Testis (tissue), 3 donors: Measurements from ENCODE around the gene SLC9C1. TPM values are rescaled to one million over a fixed set of nuclear protein-coding genes. Genes with fewer than 3 reads are reported as not detected.

Experiments
- DNase-seq: peaks from one replicate; pipeline ENCODE4 v3.0.0-alpha.2; 2019
- H3K27ac ChIP-seq, 2 donors: fragments of 200-600 bp; sonication (generic); one replicate each; pipeline ENCODE4 v1.5.1; 2019
- H3K27me3 ChIP-seq: fragments of 200-600 bp; sonication (generic); one replicate; pipeline ENCODE4 v1.5.1; 2019
- H3K36me3 ChIP-seq: fragments of 200-600 bp; sonication (generic); one replicate; pipeline ENCODE4 v1.5.1; 2017; ENCODE audit warnings: low read depth; ENCODE audit errors: missing control alignments
- H3K4me1 ChIP-seq: fragments of 200-600 bp; sonication (generic); one replicate; pipeline ENCODE4 v1.5.1; 2019
- H3K4me3 ChIP-seq, 2 donors: fragments of 200-600 bp; sonication (generic); one replicate each; pipeline ENCODE4 v1.5.1; 2017 to 2019
- H3K9me3 ChIP-seq: fragments of 200-600 bp; sonication (generic); one replicate; pipeline ENCODE4 v1.5.1; 2017
- POLR2A ChIP-seq: fragments of 450-650 bp; IDR thresholded peaks from one replicate; pipeline ENCODE4 v1.6.1; 2017; ENCODE audit warnings: antibody characterized with exemption, mild to moderate bottlenecking, moderate library complexity
- WGBS, 2 donors: methylation state at CpG; one replicate each; pipeline ENCODE4 v1.1.5; 2018; 5-methylcytosine and 5-hydroxymethylcytosine counted together
- intact Hi-C: fragments of 100-400 bp; cut with DNase I; formaldehyde crosslinking; loops from one replicate; pipeline ENCODE4 v1.15.1; 2023; ENCODE audit warnings: low total_unique reads
- polyA plus RNA-seq: library from polyadenylated mRNA; stranded (reverse); fragments of 350-450 nt; fragmentation: Illumina TruSeq; extraction: RNeasy Lipid Tissue Mini Kit (QIAGEN cat#74804); gene quantifications from one replicate; pipeline ENCODE4 v1.2.3, GENCODE V29; 2014; ENCODE audit warnings: low read depth, low replicate concordance; ENCODE audit not compliant: insufficient read depth
- total RNA-seq, 2 donors: library from RNA; depleted of rRNA; stranded (reverse); fragments of >200 nt; gene quantifications; one replicate each; pipeline ENCODE4 v1.2.3, GENCODE V29; 2016
- TF ChIP-seq, protein P1 (sequence below), 3 experiments: fragments of 450-650 bp in 2 of 3; fragments of 200-600 bp in 1 of 3; sonication (generic) in 1 of 3; IDR thresholded peaks; one replicate each; pipeline ENCODE4 v1.5.1; 2016 to 2019; ENCODE audit warnings: antibody characterized with exemption in 3 of 3, mild to moderate bottlenecking in 2 of 3, moderate library complexity in 1 of 3

Gene SLC9C1
- total and polyA plus RNA-seq, 3 donors from 2014 or later = 3.0 to 20.0 (median 9.8) TPM

DNA sequence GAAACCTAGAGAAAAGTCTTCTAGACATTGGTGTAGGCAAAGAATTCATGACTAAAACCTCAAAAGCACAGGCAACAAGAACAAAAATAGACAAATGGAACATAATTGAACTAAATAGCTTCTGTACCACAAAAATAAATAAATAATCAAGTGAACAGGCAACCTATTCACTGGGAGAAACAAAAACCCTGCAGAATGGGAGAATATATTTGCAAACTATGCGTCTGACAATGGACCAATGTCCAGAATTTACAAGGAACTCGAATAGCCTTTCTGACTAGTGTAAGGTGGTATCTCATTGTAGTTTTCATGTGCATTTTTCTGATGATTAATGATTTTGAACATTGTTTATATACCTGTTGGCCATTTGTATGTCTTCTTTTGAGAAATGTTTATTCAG is 124.0 kb downstream of the SLC9C1 start:
- Histone ChIP-seq H3K9me3 (no peaks in the 10 kb centered on the region), H3K36me3 (no peaks in the 10 kb centered on the region), H3K27ac (no peak overlapping the region), H3K4me1 (no peaks in the 10 kb centered on the region), H3K4me3 (no peak overlapping the region), H3K27me3 (no peaks in the 10 kb centered on the region)
- 87 to 90% methylated on average over 2 of the region's 2 CpGs for WGBS, 2 donors
- intact Hi-C loops = no loop called here
- DNase-seq = no peak
- no peak for TF ChIP-seq POLR2A
- TF ChIP-seq, protein P1, sequence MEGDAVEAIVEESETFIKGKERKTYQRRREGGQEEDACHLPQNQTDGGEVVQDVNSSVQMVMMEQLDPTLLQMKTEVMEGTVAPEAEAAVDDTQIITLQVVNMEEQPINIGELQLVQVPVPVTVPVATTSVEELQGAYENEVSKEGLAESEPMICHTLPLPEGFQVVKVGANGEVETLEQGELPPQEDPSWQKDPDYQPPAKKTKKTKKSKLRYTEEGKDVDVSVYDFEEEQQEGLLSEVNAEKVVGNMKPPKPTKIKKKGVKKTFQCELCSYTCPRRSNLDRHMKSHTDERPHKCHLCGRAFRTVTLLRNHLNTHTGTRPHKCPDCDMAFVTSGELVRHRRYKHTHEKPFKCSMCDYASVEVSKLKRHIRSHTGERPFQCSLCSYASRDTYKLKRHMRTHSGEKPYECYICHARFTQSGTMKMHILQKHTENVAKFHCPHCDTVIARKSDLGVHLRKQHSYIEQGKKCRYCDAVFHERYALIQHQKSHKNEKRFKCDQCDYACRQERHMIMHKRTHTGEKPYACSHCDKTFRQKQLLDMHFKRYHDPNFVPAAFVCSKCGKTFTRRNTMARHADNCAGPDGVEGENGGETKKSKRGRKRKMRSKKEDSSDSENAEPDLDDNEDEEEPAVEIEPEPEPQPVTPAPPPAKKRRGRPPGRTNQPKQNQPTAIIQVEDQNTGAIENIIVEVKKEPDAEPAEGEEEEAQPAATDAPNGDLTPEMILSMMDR (IDR thresholded peaks at IDR 0.05) = no peak

GRCh38 chr3:112167758-112168157 is 126.3 kb downstream of the SLC9C1 start:
- H3K9me3 ChIP-seq = no peaks in the 10 kb centered on the region
- H3K27ac ChIP-seq = no peak overlapping the region
- H3K36me3 ChIP-seq = no peaks in the 10 kb centered on the region
- intact Hi-C loops = no loop called here
- no peaks in the 10 kb centered on the region for H3K4me1 ChIP-seq
- H3K27me3 ChIP-seq = no peaks in the 10 kb centered on the region
- WGBS, 2 donors = 55 to 63% methylated on average over 2 of the region's 2 CpGs
- no peak for TF ChIP-seq POLR2A
- TF ChIP-seq, protein P1 (IDR thresholded peaks at IDR 0.05) = no peak
- no peak overlapping the region for H3K4me3 ChIP-seq
- no peak for DNase-seq

GRCh38 chr3:112149136-112149535 is 144.9 kb downstream of the SLC9C1 start:
- no peaks in the 10 kb centered on the region for H3K4me1 ChIP-seq
- WGBS, 2 donors = 91 to 100% methylated on average over 1 of the region's 1 CpG
- intact Hi-C loops = no loop called here

GRCh38 chr3:112143689-112144088 is 150.3 kb downstream of the SLC9C1 start:
- no peak for DNase-seq
- Histone ChIP-seq H3K36me3 (no peaks in the 10 kb centered on the region), H3K27me3 (no peaks in the 10 kb centered on the region), H3K4me3 (no peak overlapping the region), H3K27ac (no peak overlapping the region), H3K4me1 (no peaks in the 10 kb centered on the region), H3K9me3 (no peaks in the 10 kb centered on the region)
- WGBS, 2 donors = 38 to 47% methylated on average over 1 of the region's 1 CpG
- TF ChIP-seq, protein P1 (IDR thresholded peaks at IDR 0.05) = no peak
- no peak for TF ChIP-seq POLR2A
- intact Hi-C loops = no loop called here

More at GRCh38 chr3:112149136-112149535, 144.9 kb downstream of the SLC9C1 start:
- Histone ChIP-seq H3K4me3 (no peak overlapping the region), H3K27ac (no peak overlapping the region), H3K36me3 (no peaks in the 10 kb centered on the region), H3K9me3 (no peaks in the 10 kb centered on the region), H3K27me3 (no peaks in the 10 kb centered on the region)
- DNase-seq = no peak
- no peak for TF ChIP-seq POLR2A
- TF ChIP-seq, protein P1 (IDR thresholded peaks at IDR 0.05) = no peak

- 79 to 89% methylated on average over 1 of the region's 1 CpG for WGBS, 2 donors
- Histone ChIP-seq H3K27me3 (no peaks in the 10 kb centered on the region), H3K9me3 (no peaks in the 10 kb centered on the region), H3K4me1 (no peaks in the 10 kb centered on the region), H3K27ac (no peak overlapping the region), H3K4me3 (no peak overlapping the region), H3K36me3 (no peaks in the 10 kb centered on the region)
- intact Hi-C loops = no loop called here
- no peak for DNase-seq
- TF ChIP-seq POLR2A = no peak
- TF ChIP-seq, protein P1 (IDR thresholded peaks at IDR 0.05) = no peak
These were observed 150.8 kb downstream of the SLC9C1 start for GRCh38 chr3:112143251-112143650.
